ENCODE measurements around the gene GMPR2. TPM values are rescaled to one million over a fixed set of nuclear protein-coding genes. Genes with fewer than 3 reads are reported as not detected.

The GMPR2 gene
- total and polyA plus RNA-seq, 2 of the 13 experiments (the other 11 are each of a cell fraction or from before 2014, with no cell fraction given) = 210 to 273 TPM

DNA sequence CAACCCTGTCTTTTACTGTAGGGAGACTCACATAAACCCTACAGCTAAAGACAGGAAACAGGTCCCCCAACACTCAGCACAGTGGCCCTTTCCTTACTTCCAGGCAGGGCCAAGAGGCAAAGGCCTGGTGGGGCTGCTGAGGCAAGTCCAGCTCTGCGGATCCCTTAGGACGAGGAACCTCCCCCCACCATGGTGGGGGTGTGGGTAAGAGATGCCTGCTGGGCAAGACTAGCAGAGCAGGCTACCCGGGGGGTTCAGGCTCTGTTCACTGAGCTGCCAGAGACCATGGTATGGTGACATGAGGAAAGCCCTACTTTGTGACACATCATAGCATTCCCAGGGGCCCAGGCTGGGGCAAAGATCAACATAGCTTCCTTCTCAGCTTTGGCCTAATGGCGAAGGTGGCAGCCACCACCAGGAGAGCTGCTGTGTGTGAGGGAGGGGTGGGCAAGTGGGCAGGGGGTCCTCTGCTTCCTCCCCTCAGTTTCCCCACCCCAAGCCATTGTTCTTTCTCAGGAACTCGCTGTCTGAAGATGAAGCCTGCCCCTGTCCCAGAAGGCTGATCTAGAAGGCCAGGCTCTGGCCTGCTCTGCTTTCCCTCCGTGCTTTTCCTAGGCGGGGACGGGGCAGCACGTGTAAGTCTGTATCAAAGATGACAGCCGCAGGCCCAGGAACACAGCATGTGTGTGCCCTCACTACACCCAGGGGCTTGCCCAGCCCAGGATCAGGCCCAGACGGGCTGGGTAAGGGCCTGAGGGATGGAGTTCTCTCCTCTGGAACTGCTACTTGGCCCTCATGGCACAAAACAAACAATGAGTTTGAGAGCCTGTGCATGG is 19.8 kb downstream of the GMPR2 start (continued):
- TF ChIP-seq, protein P1, sequence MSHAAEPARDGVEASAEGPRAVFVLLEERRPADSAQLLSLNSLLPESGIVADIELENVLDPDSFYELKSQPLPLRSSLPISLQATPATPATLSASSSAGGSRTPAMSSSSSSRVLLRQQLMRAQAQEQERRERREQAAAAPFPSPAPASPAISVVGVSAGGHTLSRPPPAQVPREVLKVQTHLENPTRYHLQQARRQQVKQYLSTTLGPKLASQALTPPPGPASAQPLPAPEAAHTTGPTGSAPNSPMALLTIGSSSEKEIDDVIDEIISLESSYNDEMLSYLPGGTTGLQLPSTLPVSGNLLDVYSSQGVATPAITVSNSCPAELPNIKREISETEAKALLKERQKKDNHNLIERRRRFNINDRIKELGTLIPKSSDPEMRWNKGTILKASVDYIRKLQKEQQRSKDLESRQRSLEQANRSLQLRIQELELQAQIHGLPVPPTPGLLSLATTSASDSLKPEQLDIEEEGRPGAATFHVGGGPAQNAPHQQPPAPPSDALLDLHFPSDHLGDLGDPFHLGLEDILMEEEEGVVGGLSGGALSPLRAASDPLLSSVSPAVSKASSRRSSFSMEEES (CRISPR knock-in tag; IDR thresholded peaks at IDR 0.05) = peak; percentile 80
- TF ChIP-seq ZNF766 (CRISPR knock-in tag; IDR thresholded peaks at IDR 0.05; ENCODE audit: borderline replicate concordance) = peak; percentile 75; the same call in 1 of the 2 replicates
- TF ChIP-seq YEATS2 (CRISPR knock-in tag; IDR thresholded peaks at IDR 0.05; ENCODE audit: borderline replicate concordance) = peak; percentile 71; the same call in 1 of the 2 replicates
- TF ChIP-seq KAT8 (CRISPR knock-in tag; IDR thresholded peaks at IDR 0.05) = 0 out of 2 replicates have a peak, but pooled peaks have one; percentile 55
- 0 out of 2 replicates have a peak, but pooled peaks have one; percentile 29 for TF ChIP-seq ZNF256 (CRISPR knock-in tag; conservative IDR thresholded peaks at IDR 0.05)
- 0 out of 2 replicates have a peak, but pooled peaks have one; percentile 27 for TF ChIP-seq MBNL3 (CRISPR knock-in tag; conservative IDR thresholded peaks at IDR 0.05)
- TF ChIP-seq, protein P2, sequence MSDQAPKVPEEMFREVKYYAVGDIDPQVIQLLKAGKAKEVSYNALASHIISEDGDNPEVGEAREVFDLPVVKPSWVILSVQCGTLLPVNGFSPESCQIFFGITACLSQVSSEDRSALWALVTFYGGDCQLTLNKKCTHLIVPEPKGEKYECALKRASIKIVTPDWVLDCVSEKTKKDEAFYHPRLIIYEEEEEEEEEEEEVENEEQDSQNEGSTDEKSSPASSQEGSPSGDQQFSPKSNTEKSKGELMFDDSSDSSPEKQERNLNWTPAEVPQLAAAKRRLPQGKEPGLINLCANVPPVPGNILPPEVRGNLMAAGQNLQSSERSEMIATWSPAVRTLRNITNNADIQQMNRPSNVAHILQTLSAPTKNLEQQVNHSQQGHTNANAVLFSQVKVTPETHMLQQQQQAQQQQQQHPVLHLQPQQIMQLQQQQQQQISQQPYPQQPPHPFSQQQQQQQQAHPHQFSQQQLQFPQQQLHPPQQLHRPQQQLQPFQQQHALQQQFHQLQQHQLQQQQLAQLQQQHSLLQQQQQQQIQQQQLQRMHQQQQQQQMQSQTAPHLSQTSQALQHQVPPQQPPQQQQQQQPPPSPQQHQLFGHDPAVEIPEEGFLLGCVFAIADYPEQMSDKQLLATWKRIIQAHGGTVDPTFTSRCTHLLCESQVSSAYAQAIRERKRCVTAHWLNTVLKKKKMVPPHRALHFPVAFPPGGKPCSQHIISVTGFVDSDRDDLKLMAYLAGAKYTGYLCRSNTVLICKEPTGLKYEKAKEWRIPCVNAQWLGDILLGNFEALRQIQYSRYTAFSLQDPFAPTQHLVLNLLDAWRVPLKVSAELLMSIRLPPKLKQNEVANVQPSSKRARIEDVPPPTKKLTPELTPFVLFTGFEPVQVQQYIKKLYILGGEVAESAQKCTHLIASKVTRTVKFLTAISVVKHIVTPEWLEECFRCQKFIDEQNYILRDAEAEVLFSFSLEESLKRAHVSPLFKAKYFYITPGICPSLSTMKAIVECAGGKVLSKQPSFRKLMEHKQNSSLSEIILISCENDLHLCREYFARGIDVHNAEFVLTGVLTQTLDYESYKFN (CRISPR knock-in tag; conservative IDR thresholded peaks at IDR 0.05) = peak; percentile 94
- TF ChIP-seq HCFC1 (IDR thresholded peaks at IDR 0.05; ENCODE audit: low read depth, low read length) = no peak
- peak; percentile 50; the same call in 1 of the 2 replicates for TF ChIP-seq CEBPB (IDR thresholded peaks at IDR 0.05; ENCODE audit: borderline replicate concordance, low read depth, low read length)
- no peak for TF ChIP-seq CBX2 (IDR thresholded peaks at IDR 0.05; ENCODE audit: low read depth, low read length)
- TF ChIP-seq CBX2 (CRISPR knock-in tag; IDR thresholded peaks at IDR 0.05; ENCODE audit: low read depth) = no peak
- no peak; the same call in 1 of the 2 replicates for TF ChIP-seq ZNF724P (CRISPR knock-in tag; IDR thresholded peaks at IDR 0.05; ENCODE audit: borderline replicate concordance)
- TF ChIP-seq DNMT3B (CRISPR knock-in tag; conservative IDR thresholded peaks at IDR 0.05) = 0 out of 2 replicates have a peak, but pooled peaks have one; percentile 33
- TF ChIP-seq TOPORS (CRISPR knock-in tag; IDR thresholded peaks at IDR 0.05) = no peak
- 0 out of 2 replicates have a peak, but pooled peaks have one; percentile 37 for TF ChIP-seq MIER2 (CRISPR knock-in tag; IDR thresholded peaks at IDR 0.05)
- peak; percentile 93; the same call in 1 of the 2 replicates for TF ChIP-seq ZNF567 (CRISPR knock-in tag; IDR thresholded peaks at IDR 0.05; ENCODE audit: borderline replicate concordance)
- TF ChIP-seq, protein P3, sequence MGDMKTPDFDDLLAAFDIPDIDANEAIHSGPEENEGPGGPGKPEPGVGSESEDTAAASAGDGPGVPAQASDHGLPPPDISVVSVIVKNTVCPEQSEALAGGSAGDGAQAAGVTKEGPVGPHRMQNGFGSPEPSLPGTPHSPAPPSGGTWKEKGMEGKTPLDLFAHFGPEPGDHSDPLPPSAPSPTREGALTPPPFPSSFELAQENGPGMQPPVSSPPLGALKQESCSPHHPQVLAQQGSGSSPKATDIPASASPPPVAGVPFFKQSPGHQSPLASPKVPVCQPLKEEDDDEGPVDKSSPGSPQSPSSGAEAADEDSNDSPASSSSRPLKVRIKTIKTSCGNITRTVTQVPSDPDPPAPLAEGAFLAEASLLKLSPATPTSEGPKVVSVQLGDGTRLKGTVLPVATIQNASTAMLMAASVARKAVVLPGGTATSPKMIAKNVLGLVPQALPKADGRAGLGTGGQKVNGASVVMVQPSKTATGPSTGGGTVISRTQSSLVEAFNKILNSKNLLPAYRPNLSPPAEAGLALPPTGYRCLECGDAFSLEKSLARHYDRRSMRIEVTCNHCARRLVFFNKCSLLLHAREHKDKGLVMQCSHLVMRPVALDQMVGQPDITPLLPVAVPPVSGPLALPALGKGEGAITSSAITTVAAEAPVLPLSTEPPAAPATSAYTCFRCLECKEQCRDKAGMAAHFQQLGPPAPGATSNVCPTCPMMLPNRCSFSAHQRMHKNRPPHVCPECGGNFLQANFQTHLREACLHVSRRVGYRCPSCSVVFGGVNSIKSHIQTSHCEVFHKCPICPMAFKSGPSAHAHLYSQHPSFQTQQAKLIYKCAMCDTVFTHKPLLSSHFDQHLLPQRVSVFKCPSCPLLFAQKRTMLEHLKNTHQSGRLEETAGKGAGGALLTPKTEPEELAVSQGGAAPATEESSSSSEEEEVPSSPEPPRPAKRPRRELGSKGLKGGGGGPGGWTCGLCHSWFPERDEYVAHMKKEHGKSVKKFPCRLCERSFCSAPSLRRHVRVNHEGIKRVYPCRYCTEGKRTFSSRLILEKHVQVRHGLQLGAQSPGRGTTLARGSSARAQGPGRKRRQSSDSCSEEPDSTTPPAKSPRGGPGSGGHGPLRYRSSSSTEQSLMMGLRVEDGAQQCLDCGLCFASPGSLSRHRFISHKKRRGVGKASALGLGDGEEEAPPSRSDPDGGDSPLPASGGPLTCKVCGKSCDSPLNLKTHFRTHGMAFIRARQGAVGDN (CRISPR knock-in tag; IDR thresholded peaks at IDR 0.05) = peak; percentile 95
- TF ChIP-seq NPAS2 (CRISPR knock-in tag; IDR thresholded peaks at IDR 0.05; ENCODE audit: borderline replicate concordance) = no peak
- peak; percentile 71 for TF ChIP-seq THAP11 (CRISPR knock-in tag; IDR thresholded peaks at IDR 0.05)
- no peak for TF ChIP-seq ZNF878 (CRISPR knock-in tag; IDR thresholded peaks at IDR 0.05)
- peak; percentile 55; the same call in 1 of the 2 replicates for TF ChIP-seq ZNF792 (CRISPR knock-in tag; IDR thresholded peaks at IDR 0.05)
